CD4-positive, alpha-beta memory T cell (primary cell): ENCODE data around the gene LGR5. TPM values are rescaled to one million over a fixed set of nuclear protein-coding genes. Genes with fewer than 3 reads are reported as not detected.

Source experiments
- CTCF ChIA-PET: fragments of 350-600 bp; sonication (Branson Sonifier 250); formaldehyde crosslinking; loops from one replicate; lab custom pipeline; 2021; ENCODE audit warnings: inconsistent platforms; ENCODE audit not compliant: partially characterized antibody; lab: Charles Lee
- POLR2A ChIA-PET: fragments of 350-600 bp; sonication (Branson Sonifier 250); formaldehyde crosslinking; loops from one replicate; lab custom pipeline; 2021; ENCODE audit not compliant: partially characterized antibody; lab: Charles Lee
- DNase-seq, 5 donors: peaks; one replicate each; pipeline versions ENCODE4 v3.0.0 to v3.0.0-alpha.2; 2020 to 2022; ENCODE audit warnings: mixed read lengths in 1 of 5
- H3K27ac ChIP-seq: one replicate; pipeline ENCODE4 v1.7.0; 2013; ENCODE audit warnings: low read depth, low read length
- H3K27me3 ChIP-seq: 2 replicates; pipeline ENCODE4 v1.7.0; 2013; ENCODE audit warnings: mild to moderate bottlenecking, low read length, moderate library complexity; ENCODE audit not compliant: insufficient read depth
- H3K36me3 ChIP-seq: 2 replicates; pipeline ENCODE4 v1.7.0; 2013; ENCODE audit warnings: mild to moderate bottlenecking, low read length, moderate library complexity; ENCODE audit not compliant: insufficient read depth
- H3K4me1 ChIP-seq: 2 replicates; pipeline ENCODE4 v1.7.0; 2013; ENCODE audit warnings: mild to moderate bottlenecking, low read length, moderate library complexity; ENCODE audit not compliant: insufficient read depth
- H3K4me3 ChIP-seq, 2 donors: one replicate each; pipeline ENCODE4 v1.7.0; 2013; ENCODE audit warnings: low read length in 2 of 2, mild to moderate bottlenecking in 1 of 2
- H3K9me3 ChIP-seq, 2 donors: one replicate each; pipeline ENCODE4 v1.7.0; 2013; ENCODE audit warnings: low read length in 2 of 2, control low read depth in 1 of 2; ENCODE audit not compliant: control insufficient read depth in 1 of 2
- H3K27ac Mint-ChIP-seq, 7 donors: one replicate each; pipeline ENCODE4 v1.8.0; 2020 to 2021; ENCODE audit warnings: mixed read lengths in 7 of 7, mild to moderate bottlenecking in 6 of 7, inconsistent platforms in 3 of 7, moderate library complexity in 3 of 7
- H3K27me3 Mint-ChIP-seq, 2 donors: one replicate each; pipeline ENCODE4 v1.8.0; 2020 to 2021; ENCODE audit warnings: mixed read lengths in 2 of 2
- H3K36me3 Mint-ChIP-seq, 2 donors: one replicate each; pipeline ENCODE4 v1.8.0; 2020 to 2021; ENCODE audit warnings: mixed read lengths in 2 of 2, inconsistent platforms in 1 of 2, mild to moderate bottlenecking in 1 of 2
- H3K4me1 Mint-ChIP-seq, 4 donors: one replicate each; pipeline ENCODE4 v1.8.0; 2020 to 2021; ENCODE audit warnings: mixed read lengths in 4 of 4, mild to moderate bottlenecking in 1 of 4
- H3K4me3 Mint-ChIP-seq, 8 donors: one replicate each; pipeline ENCODE4 v1.8.0; 2020 to 2021; ENCODE audit warnings: mixed read lengths in 8 of 8, mild to moderate bottlenecking in 7 of 8, moderate library complexity in 6 of 8, inconsistent platforms in 3 of 8
- H3K9me3 Mint-ChIP-seq, 8 donors: one replicate each; pipeline ENCODE4 v1.8.0; 2020 to 2021; ENCODE audit warnings: mixed read lengths in 8 of 8, mild to moderate bottlenecking in 5 of 8, inconsistent platforms in 3 of 8, moderate library complexity in 1 of 8
- intact Hi-C: fragments of 100-400 bp; cut with micrococcal nuclease; formaldehyde crosslinking; loops from one replicate; pipeline ENCODE4 v1.15.1; 2023
- polyA plus RNA-seq, 2 donors: library from polyadenylated mRNA; unstranded; fragments of 300-500 nt; fragmentation: Illumina TruSeq; gene quantifications; one replicate each; pipeline ENCODE4 v1.2.3, GENCODE V29; 2021
- total RNA-seq, 2 experiments: library from RNA; stranded (reverse); gene quantifications; one replicate each; pipeline ENCODE4 v1.2.3, GENCODE V29; 2021

LGR5 gene
- total and polyA plus RNA-seq, 4 experiments from 2014 or later: not detected

- peaks cover 0 to 4% of the 10 kb centered on the region in 2 donors for H3K36me3 Mint-ChIP-seq
- H3K4me1 Mint-ChIP-seq: no peaks in the 10 kb centered on the region
- POLR2A ChIA-PET: no interaction called here
- DNase-seq: no peak
- no peak overlapping the region for H3K27ac Mint-ChIP-seq
- no peaks in the 10 kb centered on the region for H3K27me3 ChIP-seq
- intact Hi-C loops: no loop called here
- peaks cover 10 to 14% of the 10 kb centered on the region in 2 donors for H3K27me3 Mint-ChIP-seq
- H3K36me3 ChIP-seq: no peaks in the 10 kb centered on the region
- H3K9me3 Mint-ChIP-seq: peaks cover 7 to 42% (median 26%) of the 10 kb centered on the region in 8 donors
- H3K27ac ChIP-seq: no peak overlapping the region
- H3K9me3 ChIP-seq: peaks cover 0 to 4% of the 10 kb centered on the region in 2 donors
- H3K4me3 ChIP-seq: no peak overlapping the region
- H3K4me3 Mint-ChIP-seq: no peak overlapping the region
- H3K4me1 ChIP-seq: no peaks in the 10 kb centered on the region
- CTCF ChIA-PET: no interaction called here
These were observed 31.9 kb upstream of the LGR5 start for GRCh38 chr12:71407732-71408131.

DNA sequence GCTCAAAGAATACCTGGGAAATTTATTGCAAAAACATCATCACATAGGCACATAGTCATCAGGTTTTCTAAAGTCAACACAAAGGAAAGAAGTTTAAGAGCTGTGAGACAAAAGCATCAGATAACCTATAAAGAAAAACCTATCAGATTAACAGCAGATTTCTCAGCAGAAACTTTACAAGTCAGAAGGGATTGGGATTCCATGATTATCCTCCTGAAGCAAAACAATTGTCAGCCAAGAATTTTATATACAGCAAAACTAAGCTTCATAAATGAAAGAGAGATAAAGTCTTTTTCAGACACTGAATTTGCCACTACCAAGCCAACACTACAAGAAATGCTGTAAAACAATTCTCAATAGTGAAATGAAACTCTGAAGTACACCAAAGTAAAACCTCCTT, 28.8 kb upstream of the LGR5 start:
- Mint-ChIP-seq H3K4me3 (no peak overlapping the region), H3K4me1 (no peaks in the 10 kb centered on the region), H3K36me3 (peaks cover 0 to 4% of the 10 kb centered on the region in 2 donors), H3K27me3 (peaks cover 5 to 10% of the 10 kb centered on the region in 2 donors), H3K9me3 (peaks cover 4 to 32% (median 20%) of the 10 kb centered on the region in 8 donors), H3K27ac (no peak overlapping the region)
- Histone ChIP-seq H3K36me3 (no peaks in the 10 kb centered on the region), H3K4me1 (no peaks in the 10 kb centered on the region), H3K27ac (no peak overlapping the region), H3K9me3 (peaks cover 0 to 4% of the 10 kb centered on the region in 2 donors), H3K4me3 (no peak overlapping the region), H3K27me3 (no peaks in the 10 kb centered on the region)
- intact Hi-C loops: no loop called here
- CTCF ChIA-PET: interaction anchor here (1.3 to 3.3 kb wide), 3 partner anchors 9 to 336 kb away, joined by 3 to 11 read pairs (median 7); no protein-coding TSS in a partner anchor
- POLR2A ChIA-PET: no interaction called here
- no peak for DNase-seq

GRCh38 chr12:71411635-71412034, 28.0 kb upstream of the LGR5 start:
- intact Hi-C loops: no loop called here
- CTCF ChIA-PET: interaction anchor here (1.6 to 3.3 kb wide), 3 partner anchors 10 to 336 kb away, joined by 6 to 11 read pairs (median 7); no protein-coding TSS in a partner anchor
- H3K4me3 Mint-ChIP-seq: no peak overlapping the region
- H3K36me3 Mint-ChIP-seq: peaks cover 0 to 4% of the 10 kb centered on the region in 2 donors
- peaks cover 0 to 4% of the 10 kb centered on the region in 2 donors for H3K9me3 ChIP-seq
- no peak overlapping the region for H3K27ac ChIP-seq
- H3K27me3 ChIP-seq: no peaks in the 10 kb centered on the region
- H3K27me3 Mint-ChIP-seq: peaks cover 5 to 10% of the 10 kb centered on the region in 2 donors
- H3K4me1 Mint-ChIP-seq: no peaks in the 10 kb centered on the region
- peaks cover 4 to 32% (median 20%) of the 10 kb centered on the region in 8 donors for H3K9me3 Mint-ChIP-seq
- H3K4me3 ChIP-seq: no peak overlapping the region
- POLR2A ChIA-PET: no interaction called here
- H3K36me3 ChIP-seq: no peaks in the 10 kb centered on the region
- no peaks in the 10 kb centered on the region for H3K4me1 ChIP-seq
- H3K27ac Mint-ChIP-seq: no peak overlapping the region
- no peak for DNase-seq

DNA sequence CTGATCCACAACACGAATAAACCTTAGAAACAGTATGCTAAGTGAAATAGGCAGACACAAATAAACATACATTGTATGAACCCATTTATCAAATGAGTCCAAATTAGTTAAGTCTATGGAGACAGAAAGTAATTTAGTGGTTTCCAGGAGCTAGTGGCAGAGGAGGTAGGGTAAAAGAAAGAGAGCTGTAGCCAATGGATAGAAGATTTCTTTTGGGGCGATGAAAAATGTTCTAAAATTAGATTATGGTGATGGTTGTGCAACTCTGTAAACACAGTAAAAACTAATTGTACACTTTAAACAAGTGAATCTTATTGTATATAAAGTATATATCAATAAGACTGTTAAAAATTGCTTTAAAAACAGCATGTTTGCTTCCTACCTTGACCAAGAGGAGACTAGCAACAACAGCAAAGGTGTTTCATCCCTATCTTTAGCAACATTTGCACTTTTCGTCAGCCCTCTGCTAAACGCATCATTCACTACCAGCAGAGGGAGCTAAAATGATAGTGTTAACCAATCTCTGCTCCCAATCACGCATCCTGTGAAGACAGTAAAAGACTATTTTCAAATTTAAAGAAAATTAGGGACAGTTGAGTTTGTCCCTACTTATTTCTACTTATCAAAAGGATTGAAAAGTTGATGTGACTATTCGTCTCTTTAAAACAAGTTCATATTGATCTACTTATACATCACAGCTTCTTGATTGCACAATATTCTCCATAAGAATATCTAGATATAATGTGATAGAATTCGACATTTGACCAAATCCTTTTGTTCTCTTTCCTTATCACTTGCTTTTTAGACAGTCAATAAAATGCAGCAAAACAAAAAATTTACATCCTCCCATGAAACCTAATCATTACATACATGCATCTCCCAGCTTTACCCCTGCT, 24.0 kb upstream of the LGR5 start:
- Histone ChIP-seq H3K36me3 (no peaks in the 10 kb centered on the region), H3K9me3 (no peaks in the 10 kb centered on the region), H3K27me3 (no peaks in the 10 kb centered on the region), H3K4me1 (no peaks in the 10 kb centered on the region), H3K27ac (no peak overlapping the region), H3K4me3 (no peak overlapping the region)
- ChIA-PET CTCF (interaction anchor here (0.7 to 4.4 kb wide), 11 partner anchors 9 to 339 kb away, joined by 3 to 115 read pairs (median 4); partner anchors contain the start of genes RAB21 and TMEM19), POLR2A (interaction anchor here (0.6 kb wide), 1 partner anchor 412 kb away, joined by 3 read pairs; no protein-coding TSS in a partner anchor)
- Mint-ChIP-seq H3K36me3 (no peaks in the 10 kb centered on the region), H3K4me3 (no peak overlapping the region), H3K9me3 (peaks cover 0 to 17% (median 8%) of the 10 kb centered on the region in 8 donors), H3K4me1 (no peaks in the 10 kb centered on the region), H3K27ac (no peak overlapping the region), H3K27me3 (peaks cover 2 to 11% of the 10 kb centered on the region in 2 donors)
- peak in 4 of 5 donors; percentile 39 to 47 (median 44) for DNase-seq
- intact Hi-C loops: loop anchor here (1.0 kb wide), 1 partner anchor 221 kb away; no protein-coding TSS in a partner anchor

DNA sequence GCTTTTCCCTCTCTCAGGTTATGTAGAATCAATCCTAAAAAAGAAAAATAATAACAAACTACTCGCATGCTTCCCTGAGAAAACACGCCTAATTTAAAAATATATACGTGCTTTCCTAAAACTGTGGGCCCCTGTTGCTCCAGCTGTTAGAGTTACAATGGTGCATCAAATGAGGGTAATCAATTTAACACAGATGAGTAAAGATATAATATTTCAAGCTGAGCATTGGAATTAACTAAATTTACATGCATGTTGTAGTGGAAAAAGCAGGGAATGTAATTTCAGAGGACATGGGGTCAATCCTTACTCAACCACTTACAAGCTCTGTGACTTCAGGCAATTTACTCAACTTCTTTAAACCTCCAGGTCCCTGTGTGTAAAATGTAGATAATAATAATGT, 22.4 kb upstream of the LGR5 start:
- Mint-ChIP-seq H3K27me3 (peaks cover 0 to 11% of the 10 kb centered on the region in 2 donors), H3K9me3 (peaks cover 0 to 4% (median 0%) of the 10 kb centered on the region in 8 donors), H3K36me3 (no peaks in the 10 kb centered on the region), H3K27ac (no peak overlapping the region), H3K4me3 (no peak overlapping the region), H3K4me1 (no peaks in the 10 kb centered on the region)
- intact Hi-C loops: no loop called here
- Histone ChIP-seq H3K4me3 (no peak overlapping the region), H3K4me1 (no peaks in the 10 kb centered on the region), H3K36me3 (no peaks in the 10 kb centered on the region), H3K9me3 (no peaks in the 10 kb centered on the region), H3K27ac (no peak overlapping the region), H3K27me3 (no peaks in the 10 kb centered on the region)
- DNase-seq: no peak
- POLR2A ChIA-PET: no interaction called here
- CTCF ChIA-PET: interaction anchor here (1.1 to 4.4 kb wide), 3 partner anchors 9 to 330 kb away, joined by 3 to 115 read pairs (median 5); no protein-coding TSS in a partner anchor

DNA sequence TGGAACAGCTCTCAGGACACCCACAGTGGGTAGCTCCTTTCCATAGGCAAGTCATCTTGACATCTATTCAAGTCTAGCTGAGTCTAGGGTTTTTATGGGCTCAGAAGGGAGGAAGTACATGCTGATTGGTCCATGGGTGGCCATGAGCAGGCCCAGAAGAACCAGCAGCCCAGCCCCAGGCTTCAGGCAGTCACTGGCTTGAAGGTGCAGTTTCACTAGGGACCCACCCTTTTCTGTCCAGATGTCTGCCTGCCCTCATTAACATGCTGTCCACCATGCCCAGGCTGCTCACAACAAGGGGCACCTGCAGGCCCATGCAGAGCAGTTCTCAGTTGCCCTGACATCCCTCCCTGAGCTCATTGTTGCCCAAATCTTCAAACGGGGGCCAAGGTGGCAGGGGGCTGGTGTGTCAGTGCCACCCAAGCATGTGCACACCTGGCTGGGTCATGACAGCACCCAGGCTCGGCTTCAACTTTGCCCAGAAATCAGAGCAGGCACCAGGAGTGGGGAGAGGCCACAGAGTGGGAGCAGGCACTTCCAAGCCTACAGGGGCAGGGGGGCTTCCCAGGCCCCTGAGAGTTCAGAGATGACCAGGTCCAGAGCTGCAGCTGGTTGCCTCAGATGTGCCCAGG, 18.7 kb upstream of the LGR5 start:
- POLR2A ChIA-PET: no interaction called here
- CTCF ChIA-PET: interaction anchor here (0.7 to 3.1 kb wide), 2 partner anchors 10 to 327 kb away, joined by 3 to 16 read pairs; no protein-coding TSS in a partner anchor
- no peaks in the 10 kb centered on the region for H3K9me3 ChIP-seq
- H3K4me3 ChIP-seq: no peak overlapping the region
- peaks cover 0 to 2% (median 0%) of the 10 kb centered on the region in 8 donors for H3K9me3 Mint-ChIP-seq
- no peaks in the 10 kb centered on the region for H3K36me3 ChIP-seq
- H3K4me3 Mint-ChIP-seq: no peak overlapping the region
- no peak overlapping the region for H3K27ac Mint-ChIP-seq
- no peaks in the 10 kb centered on the region for H3K36me3 Mint-ChIP-seq
- no peaks in the 10 kb centered on the region for H3K4me1 ChIP-seq
- no peak overlapping the region for H3K27ac ChIP-seq
- DNase-seq: no peak
- H3K27me3 ChIP-seq: no peaks in the 10 kb centered on the region
- H3K4me1 Mint-ChIP-seq: no peaks in the 10 kb centered on the region
- intact Hi-C loops: no loop called here
- H3K27me3 Mint-ChIP-seq: peaks cover 7 to 12% of the 10 kb centered on the region in 2 donors
